GM19397 (cell line): Measurements from ENCODE around the gene SAFB2.
A peak's percentile ranks its signal among the peaks of the same experiment; 100 is the strongest.

Experiments
- ATAC-seq: cut with Tn5 transposase; IDR thresholded peaks from one replicate; pipeline ENCODE4 v1.9.1; 2021; ENCODE audit warnings: mild to moderate bottlenecking, moderate library complexity; ENCODE audit not compliant: unreplicated experiment

Gene SAFB2

GRCh38 chr19:5622465-5623396, at the start of gene SAFB2, which contains the start of gene SAFB:
Gene SAFB2, minus strand, starts transcription at chr19:5622776. Its CDS starts 61 bp downstream, at chr19:5622715.
Gene SAFB, plus strand, starts transcription at chr19:5623083. Its CDS starts 123 bp downstream, at chr19:5623206.
- ATAC-seq = peak; percentile 76

GRCh38 chr19:5671600-5671999, 49.0 kb upstream of the SAFB2 start:
- no peak for ATAC-seq

- no peak for ATAC-seq
Measured at GRCh38 chr19:5669212-5669611, 46.6 kb upstream of the SAFB2 start.

GRCh38 chr19:5667751-5668271, 45.2 kb upstream of the SAFB2 start:
- ATAC-seq = no peak

GRCh38 chr19:5666921-5667610, 44.5 kb upstream of the SAFB2 start:
- ATAC-seq = no peak

GRCh38 chr19:5665781-5666513, 43.4 kb upstream of the SAFB2 start:
- ATAC-seq = no peak

GRCh38 chr19:5664515-5664914, 41.9 kb upstream of the SAFB2 start:
- no peak for ATAC-seq

- ATAC-seq = no peak
Measured at GRCh38 chr19:5663904-5664303, 41.3 kb upstream of the SAFB2 start.

GRCh38 chr19:5661483-5661882, 38.9 kb upstream of the SAFB2 start:
- ATAC-seq = no peak

- ATAC-seq = no peak
Measured at GRCh38 chr19:5655412-5655811, 32.8 kb upstream of the SAFB2 start.

- ATAC-seq = no peak
Measured at GRCh38 chr19:5654931-5655330, 32.4 kb upstream of the SAFB2 start.

- no peak for ATAC-seq
Measured at GRCh38 chr19:5652261-5652660, 29.7 kb upstream of the SAFB2 start.

- ATAC-seq = no peak
Measured at GRCh38 chr19:5651361-5651760, 28.8 kb upstream of the SAFB2 start.

GRCh38 chr19:5648464-5648863, 25.9 kb upstream of the SAFB2 start:
- ATAC-seq = no peak

GRCh38 chr19:5646703-5647102, 24.1 kb upstream of the SAFB2 start:
- no peak for ATAC-seq

- ATAC-seq = no peak
Measured at GRCh38 chr19:5645409-5645808, 22.8 kb upstream of the SAFB2 start.

GRCh38 chr19:5644037-5644436, 21.5 kb upstream of the SAFB2 start:
- ATAC-seq = no peak

- no peak for ATAC-seq
Measured at GRCh38 chr19:5643060-5643459, 20.5 kb upstream of the SAFB2 start.

- no peak for ATAC-seq
Measured at GRCh38 chr19:5642204-5642603, 19.6 kb upstream of the SAFB2 start.

- no peak for ATAC-seq
Measured at GRCh38 chr19:5641171-5641570, 18.6 kb upstream of the SAFB2 start.

- no peak for ATAC-seq
Measured at GRCh38 chr19:5637971-5638370, 15.4 kb upstream of the SAFB2 start.
